GM12864 (cell line): ENCODE measurements around the gene NXPH2.

ENCODE experiments used
- DNase-seq: peaks from one replicate; pipeline ENCODE4 v3.0.0-alpha.2; 2011; ENCODE audit warnings: low read depth
- H3K4me3 ChIP-seq: 2 replicates; pipeline ENCODE4 v1.5.1; 2011; ENCODE audit warnings: mild to moderate bottlenecking, low read depth, low read length, control low read depth
- CTCF ChIP-seq: IDR thresholded peaks from 2 replicates; pipeline ENCODE4 v1.5.1; 2011; ENCODE audit warnings: low read depth, mild to moderate bottlenecking, moderate library complexity, low read length, control low read depth, inconsistent platforms; ENCODE audit errors: missing control alignments

NXPH2 gene

DNA sequence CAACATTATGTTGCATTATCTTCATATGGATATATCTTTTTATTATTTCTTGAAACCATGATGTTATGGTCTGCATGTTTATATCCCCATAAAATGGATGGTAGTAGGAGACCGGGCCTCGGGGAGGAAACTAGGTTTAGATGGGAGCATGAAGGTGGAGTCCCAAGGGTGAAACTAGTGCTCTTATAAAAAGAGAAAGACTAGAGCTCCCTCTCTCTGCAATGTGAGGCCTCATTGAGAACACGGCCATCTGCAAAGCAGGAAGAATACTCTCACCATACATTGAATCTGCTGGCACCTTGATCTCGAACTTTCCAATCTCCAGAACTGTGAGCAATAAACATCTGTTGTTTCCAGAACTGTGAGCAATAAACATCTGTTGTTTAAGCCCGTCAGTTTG lies 64.0 kb downstream of the NXPH2 start:
- peak; percentile 40 for TF ChIP-seq CTCF
- DNase-seq, result no peak
- no peak overlapping the region for H3K4me3 ChIP-seq

- no peak overlapping the region for H3K4me3 ChIP-seq
- DNase-seq, result no peak
- TF ChIP-seq CTCF, result no peak
These were observed 66.7 kb downstream of the NXPH2 start for GRCh38 chr2:138713504-138713903.

GRCh38 chr2:138713069-138713496 lies 67.1 kb downstream of the NXPH2 start:
- no peak overlapping the region for H3K4me3 ChIP-seq
- no peak for TF ChIP-seq CTCF
- DNase-seq, result no peak

DNA sequence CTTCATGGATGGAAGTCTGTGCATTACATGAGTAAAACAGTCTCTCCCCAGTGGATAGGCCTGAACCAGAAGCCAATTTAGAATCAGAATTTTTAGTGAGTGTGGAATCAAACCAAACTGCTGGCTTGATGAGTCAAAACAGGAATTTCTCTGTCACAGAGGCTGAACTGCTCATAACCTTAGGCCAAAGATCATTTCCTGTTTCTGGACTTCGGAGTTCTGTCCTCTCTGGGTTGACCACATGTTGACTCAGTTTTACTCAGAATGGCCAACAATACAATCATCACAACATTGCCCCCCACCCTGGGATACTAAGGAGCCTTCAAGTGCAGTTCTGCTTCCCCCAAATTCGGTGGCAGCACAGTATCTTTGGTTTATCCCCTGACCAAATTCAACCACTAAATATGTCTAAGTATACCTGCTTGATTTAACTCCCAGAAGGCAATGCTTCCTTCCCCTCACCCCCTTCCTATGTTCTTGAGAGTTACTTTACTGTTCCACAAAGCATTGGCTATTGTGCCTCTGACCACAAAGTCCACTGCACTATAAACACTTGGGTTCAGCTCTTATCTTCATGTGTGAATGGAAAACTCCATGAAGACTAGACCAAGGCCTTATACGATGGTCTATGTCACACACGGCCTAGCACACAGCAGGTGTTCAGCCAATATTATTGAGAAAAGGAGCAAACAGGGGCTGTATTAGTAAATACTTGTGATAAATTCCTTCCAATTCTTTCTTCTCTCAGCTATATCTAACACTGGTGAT lies 67.8 kb downstream of the NXPH2 start:
- DNase-seq, result peak; percentile 61
- no peak for TF ChIP-seq CTCF
- no peak overlapping the region for H3K4me3 ChIP-seq

DNA sequence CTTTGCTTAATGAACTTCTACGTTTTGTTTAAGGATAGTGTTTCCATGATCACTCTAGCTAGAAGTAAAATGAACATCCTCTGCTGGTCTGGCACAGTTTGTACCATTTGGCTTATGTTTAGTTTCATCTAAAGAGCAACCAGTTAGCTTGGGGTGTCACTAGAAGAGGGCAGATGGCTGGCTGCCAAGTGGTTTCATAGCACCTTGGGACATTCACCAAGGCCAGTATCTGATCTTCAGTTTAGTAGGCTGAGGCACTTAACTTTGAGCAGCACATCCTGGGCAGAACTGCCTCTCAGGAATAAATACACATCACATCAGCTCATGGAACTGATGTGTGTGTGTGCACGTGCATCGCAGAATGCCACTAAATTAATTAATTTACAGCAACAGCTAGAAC lies 68.4 kb downstream of the NXPH2 start:
- DNase-seq, result no peak
- no peak for TF ChIP-seq CTCF
- no peak overlapping the region for H3K4me3 ChIP-seq

- DNase-seq, result no peak
These were observed 71.4 kb downstream of the NXPH2 start for GRCh38 chr2:138708682-138709241.

More at GRCh38 chr2:138708682-138709241, 71.4 kb downstream of the NXPH2 start:
- H3K4me3 ChIP-seq, result no peak overlapping the region
- TF ChIP-seq CTCF, result no peak
